Karpas-422 (cell line): ENCODE results near the gene DPH1. TPM values are rescaled to one million over a fixed set of nuclear protein-coding genes. Genes with fewer than 3 reads are reported as not detected.

Source experiments
- DNase-seq: peaks from one replicate; pipeline ENCODE4 v3.0.0-alpha.2; 2015
- H2AFZ ChIP-seq: fragments of 200-600 bp; sonication (generic); 2 replicates; pipeline ENCODE4 v1.6.1; 2014; ENCODE audit warnings: antibody characterized with exemption, low read length, mixed read lengths
- H3K27ac ChIP-seq: fragments of 200-600 bp; sonication (generic); 2 replicates; pipeline ENCODE4 v1.5.1; 2014; ENCODE audit warnings: mild to moderate bottlenecking, low read length, moderate library complexity
- H3K27me3 ChIP-seq: fragments of 200-600 bp; sonication (generic); 2 replicates; pipeline ENCODE4 v1.6.1; 2014; ENCODE audit warnings: low read length, mixed read lengths
- H3K36me3 ChIP-seq: fragments of 200-600 bp; sonication (generic); 2 replicates; pipeline ENCODE4 v1.6.1; 2014; ENCODE audit warnings: low read length, mixed read lengths; ENCODE audit not compliant: insufficient read depth
- H3K4me1 ChIP-seq: fragments of 200-600 bp; sonication (generic); 2 replicates; pipeline ENCODE4 v1.6.1; 2014; ENCODE audit warnings: mild to moderate bottlenecking, low read length, mixed read lengths
- H3K4me2 ChIP-seq: fragments of 200-600 bp; sonication (generic); 2 replicates; pipeline ENCODE4 v1.6.1; 2014; ENCODE audit warnings: low read length, low read depth, mild to moderate bottlenecking; ENCODE audit not compliant: poor library complexity, severe bottlenecking
- H3K4me3 ChIP-seq: fragments of 200-600 bp; sonication (generic); 2 replicates; pipeline ENCODE4 v1.5.1; 2014; ENCODE audit warnings: mild to moderate bottlenecking, antibody characterized with exemption, low read length, mixed read lengths
- H3K79me2 ChIP-seq: fragments of 200-600 bp; sonication (generic); 2 replicates; pipeline ENCODE4 v1.6.1; 2014; ENCODE audit warnings: mild to moderate bottlenecking, low read length, mixed read lengths
- H3K9ac ChIP-seq: fragments of 200-600 bp; sonication (generic); 2 replicates; pipeline ENCODE4 v1.6.0; 2014; ENCODE audit warnings: low read length
- H3K9me2 ChIP-seq: fragments of 200-600 bp; sonication (generic), shearing (Covaris generic); replicated peaks from 2 replicates; pipeline ENCODE4 v1.6.0; 2014; ENCODE audit warnings: mild to moderate bottlenecking, low read length, moderate library complexity; ENCODE audit not compliant: insufficient read depth
- H3K9me3 ChIP-seq: fragments of 300-700, 200-600 bp; sonication (generic); 2 replicates; pipeline ENCODE4 v1.6.1; 2014; ENCODE audit warnings: low read length, mixed read lengths
- H4K20me1 ChIP-seq: fragments of 200-600 bp; sonication (generic); 2 replicates; pipeline ENCODE4 v1.6.1; 2014; ENCODE audit warnings: mild to moderate bottlenecking, antibody characterized with exemption, low read length, low read depth; ENCODE audit not compliant: insufficient read depth
- total RNA-seq: library from RNA; depleted of rRNA; stranded (reverse); fragments of >200 nt; shearing (Covaris generic); gene quantifications from 2 replicates; pipeline ENCODE4 v1.2.3, GENCODE V29; 2014; ENCODE audit warnings: low replicate concordance

Gene DPH1
- total RNA-seq, 1 experiment from 2014 or later = 37.5 TPM

GRCh38 chr17:2040219-2040827 is 10.4 kb downstream of the DPH1 start:
- no peak for DNase-seq
- no peaks in the 10 kb centered on the region for H3K9me2 ChIP-seq
- peaks cover 46% of the 10 kb centered on the region for H3K4me1 ChIP-seq
- peaks cover 28% of the 10 kb centered on the region for H3K36me3 ChIP-seq
- H3K4me3 ChIP-seq = no peak overlapping the region
- H3K27me3 ChIP-seq = no peaks in the 10 kb centered on the region
- no peaks in the 10 kb centered on the region for H3K9me3 ChIP-seq
- peaks cover 17% of the 10 kb centered on the region; the same call in 1 of the 2 replicates for H4K20me1 ChIP-seq
- H3K79me2 ChIP-seq = peaks cover 10% of the 10 kb centered on the region; the same call in 1 of the 2 replicates
- H3K4me2 ChIP-seq = no peak overlapping the region
- H3K27ac ChIP-seq = no peak overlapping the region
- no peak overlapping the region for H2AFZ ChIP-seq
- H3K9ac ChIP-seq = no peak overlapping the region

GRCh38 chr17:2040942-2041560 is 11.1 kb downstream of the DPH1 start:
- peak overlapping the region; percentile 84 for H3K9ac ChIP-seq
- peak overlapping the region; percentile 95 for H3K4me3 ChIP-seq
- H2AFZ ChIP-seq = no peak overlapping the region
- peaks cover 10% of the 10 kb centered on the region; the same call in 1 of the 2 replicates for H4K20me1 ChIP-seq
- H3K4me1 ChIP-seq = peaks cover 39% of the 10 kb centered on the region
- peak overlapping the region; percentile 99 for H3K4me2 ChIP-seq
- H3K9me2 ChIP-seq = no peaks in the 10 kb centered on the region
- no peak for DNase-seq
- no peaks in the 10 kb centered on the region for H3K27me3 ChIP-seq
- H3K27ac ChIP-seq = no peak overlapping the region
- H3K36me3 ChIP-seq = peaks cover 24% of the 10 kb centered on the region
- no peaks in the 10 kb centered on the region for H3K9me3 ChIP-seq
- peaks cover 10% of the 10 kb centered on the region; the same call in 1 of the 2 replicates for H3K79me2 ChIP-seq

DNA sequence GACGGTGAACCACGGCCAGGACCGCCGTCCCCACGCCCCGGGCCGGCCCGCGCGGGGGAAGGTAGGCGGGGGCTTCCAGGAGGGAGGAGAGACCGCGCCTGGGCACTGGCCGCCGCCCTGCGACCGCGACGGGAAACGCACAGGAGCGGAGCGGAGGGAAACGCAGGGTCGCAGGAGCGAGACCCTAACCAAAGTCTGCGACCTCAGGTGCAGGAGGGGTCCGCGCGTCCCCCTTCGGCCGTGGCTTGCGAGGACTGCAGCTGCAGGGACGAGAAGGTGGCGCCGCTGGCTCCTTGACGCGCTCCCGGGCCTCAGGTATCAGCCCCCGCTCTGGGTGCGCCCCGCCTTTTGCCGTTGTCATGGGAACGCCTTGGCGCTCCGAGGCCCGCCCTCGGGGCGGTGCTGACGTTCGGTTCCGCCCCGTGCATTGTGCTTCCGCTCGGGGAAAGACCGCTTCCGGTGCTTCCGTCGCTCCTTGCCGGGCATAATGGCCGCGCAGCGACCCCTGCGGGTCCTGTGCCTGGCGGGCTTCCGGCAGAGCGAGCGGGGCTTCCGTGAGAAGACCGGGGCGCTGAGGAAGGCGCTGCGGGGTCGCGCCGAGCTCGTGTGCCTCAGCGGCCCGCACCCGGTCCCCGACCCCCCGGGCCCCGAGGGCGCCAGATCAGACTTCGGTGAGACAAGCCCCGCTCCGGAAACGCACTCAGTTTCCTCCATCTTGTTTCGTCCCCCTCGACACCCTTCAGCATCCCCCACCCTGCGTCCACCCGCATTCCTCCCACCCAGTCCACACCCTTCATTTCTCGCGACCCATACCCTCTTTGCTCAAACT is 11.8 kb downstream of the DPH1 start, which contains the start of gene OVCA2:
Gene OVCA2, plus strand, starts transcription at position 462 of the 829 bp plus-strand sequence. Its CDS starts 26 bp downstream, at position 488.
- Histone ChIP-seq H3K4me1 (peaks cover 34% of the 10 kb centered on the region), H4K20me1 (peaks cover 4% of the 10 kb centered on the region; the same call in 1 of the 2 replicates), H3K79me2 (peaks cover 10% of the 10 kb centered on the region; the same call in 1 of the 2 replicates), H3K4me2 (peak within 1 kb of the TSS; percentile 99), H3K27me3 (no peaks in the 10 kb centered on the region), H3K4me3 (peak within 1 kb of the TSS; percentile 95), H3K9me3 (no peaks in the 10 kb centered on the region), H2AFZ (peak within 1 kb of the TSS; percentile 67; the same call in 1 of the 2 replicates), H3K36me3 (peaks cover 17% of the 10 kb centered on the region), H3K9me2 (no peaks in the 10 kb centered on the region), H3K9ac (peak within 1 kb of the TSS; percentile 84), H3K27ac (peak within 1 kb of the TSS; percentile 45)
- DNase-seq = peak; percentile 99

DNA sequence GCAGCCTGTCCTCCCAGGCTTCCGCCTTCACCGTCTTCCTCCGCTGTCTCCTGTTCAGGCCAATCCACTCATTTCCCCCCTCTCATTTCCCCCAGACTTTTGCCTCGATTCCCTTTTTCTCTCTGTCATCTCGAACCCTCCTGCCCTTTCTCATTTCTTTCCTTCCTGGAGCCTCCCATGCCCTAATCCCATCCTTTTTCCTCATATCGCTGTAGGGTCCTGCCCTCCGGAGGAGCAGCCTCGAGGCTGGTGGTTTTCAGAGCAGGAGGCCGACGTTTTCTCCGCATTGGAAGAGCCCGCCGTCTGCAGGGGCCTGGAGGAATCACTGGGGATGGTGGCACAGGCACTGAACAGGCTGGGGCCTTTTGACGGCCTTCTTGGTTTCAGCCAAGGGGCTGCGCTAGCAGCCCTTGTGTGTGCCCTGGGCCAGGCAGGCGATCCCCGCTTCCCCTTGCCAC is 12.5 kb downstream of the DPH1 start:
- no peaks in the 10 kb centered on the region for H3K9me3 ChIP-seq
- H3K4me2 ChIP-seq = peak overlapping the region; percentile 99
- H3K79me2 ChIP-seq = peaks cover 10% of the 10 kb centered on the region; the same call in 1 of the 2 replicates
- DNase-seq = no peak
- peaks cover 15% of the 10 kb centered on the region for H3K36me3 ChIP-seq
- H3K27ac ChIP-seq = peak overlapping the region; percentile 45
- H2AFZ ChIP-seq = peak overlapping the region; percentile 67; the same call in 1 of the 2 replicates
- peaks cover 33% of the 10 kb centered on the region for H3K4me1 ChIP-seq
- H3K4me3 ChIP-seq = peak overlapping the region; percentile 95
- peak overlapping the region; percentile 84 for H3K9ac ChIP-seq
- H4K20me1 ChIP-seq = no peaks in the 10 kb centered on the region; the same call in 1 of the 2 replicates
- no peaks in the 10 kb centered on the region for H3K9me2 ChIP-seq
- H3K27me3 ChIP-seq = no peaks in the 10 kb centered on the region

GRCh38 chr17:2042933-2043332 is 13.0 kb downstream of the DPH1 start:
- H3K4me2 ChIP-seq = peak overlapping the region; percentile 99
- no peak for DNase-seq
- H2AFZ ChIP-seq = no peak overlapping the region
- H3K9me3 ChIP-seq = no peaks in the 10 kb centered on the region
- H3K27ac ChIP-seq = no peak overlapping the region
- no peaks in the 10 kb centered on the region for H4K20me1 ChIP-seq
- H3K9me2 ChIP-seq = no peaks in the 10 kb centered on the region
- H3K79me2 ChIP-seq = peaks cover 10% of the 10 kb centered on the region; the same call in 1 of the 2 replicates
- peak overlapping the region; percentile 84 for H3K9ac ChIP-seq
- H3K27me3 ChIP-seq = no peaks in the 10 kb centered on the region
- H3K36me3 ChIP-seq = peaks cover 15% of the 10 kb centered on the region
- peaks cover 28% of the 10 kb centered on the region for H3K4me1 ChIP-seq
- H3K4me3 ChIP-seq = peak overlapping the region; percentile 95; the same call in 1 of the 2 replicates

- no peaks in the 10 kb centered on the region for H3K9me2 ChIP-seq
- H4K20me1 ChIP-seq = no peaks in the 10 kb centered on the region
- no peak overlapping the region for H3K4me2 ChIP-seq
- peaks cover 15% of the 10 kb centered on the region for H3K36me3 ChIP-seq
- no peaks in the 10 kb centered on the region for H3K9me3 ChIP-seq
- H3K4me1 ChIP-seq = peaks cover 23% of the 10 kb centered on the region
- H2AFZ ChIP-seq = no peak overlapping the region
- H3K79me2 ChIP-seq = peaks cover 10% of the 10 kb centered on the region; the same call in 1 of the 2 replicates
- no peak overlapping the region for H3K9ac ChIP-seq
- H3K27me3 ChIP-seq = no peaks in the 10 kb centered on the region
- no peak for DNase-seq
- H3K27ac ChIP-seq = no peak overlapping the region
- no peak overlapping the region for H3K4me3 ChIP-seq
Observed at GRCh38 chr17:2043785-2044184, 13.8 kb downstream of the DPH1 start.

GRCh38 chr17:2044263-2044894 is 14.4 kb downstream of the DPH1 start:
- Histone ChIP-seq H3K36me3 (peaks cover 15% of the 10 kb centered on the region), H3K9me2 (no peaks in the 10 kb centered on the region), H3K4me1 (peaks cover 26% of the 10 kb centered on the region), H4K20me1 (no peaks in the 10 kb centered on the region), H3K4me2 (no peak overlapping the region), H3K27me3 (no peaks in the 10 kb centered on the region), H3K79me2 (peaks cover 10% of the 10 kb centered on the region; the same call in 1 of the 2 replicates), H3K4me3 (no peak overlapping the region), H2AFZ (no peak overlapping the region), H3K27ac (no peak overlapping the region), H3K9me3 (no peaks in the 10 kb centered on the region), H3K9ac (no peak overlapping the region)
- no peak for DNase-seq
